IPS-18c (cell line): Measurements from ENCODE around the gene SLC22A8.
"Not testable (repeated sequence)": the region's sequence is repeated elsewhere in the genome, so short reads cannot be mapped to it uniquely, and the experiment has no call there.

Experiments
- H3K4me3 ChIP-seq: 2 replicates; pipeline ENCODE4 v1.7.0; 2013; ENCODE audit warnings: low read depth, mild to moderate bottlenecking, low read length, moderate library complexity; ENCODE audit not compliant: insufficient read depth
- H3K9me3 ChIP-seq: one replicate; pipeline ENCODE4 v1.6.1; 2013; ENCODE audit warnings: mild to moderate bottlenecking, low read length, moderate library complexity; ENCODE audit not compliant: control insufficient read depth, insufficient read depth

The SLC22A8 gene, protein sequence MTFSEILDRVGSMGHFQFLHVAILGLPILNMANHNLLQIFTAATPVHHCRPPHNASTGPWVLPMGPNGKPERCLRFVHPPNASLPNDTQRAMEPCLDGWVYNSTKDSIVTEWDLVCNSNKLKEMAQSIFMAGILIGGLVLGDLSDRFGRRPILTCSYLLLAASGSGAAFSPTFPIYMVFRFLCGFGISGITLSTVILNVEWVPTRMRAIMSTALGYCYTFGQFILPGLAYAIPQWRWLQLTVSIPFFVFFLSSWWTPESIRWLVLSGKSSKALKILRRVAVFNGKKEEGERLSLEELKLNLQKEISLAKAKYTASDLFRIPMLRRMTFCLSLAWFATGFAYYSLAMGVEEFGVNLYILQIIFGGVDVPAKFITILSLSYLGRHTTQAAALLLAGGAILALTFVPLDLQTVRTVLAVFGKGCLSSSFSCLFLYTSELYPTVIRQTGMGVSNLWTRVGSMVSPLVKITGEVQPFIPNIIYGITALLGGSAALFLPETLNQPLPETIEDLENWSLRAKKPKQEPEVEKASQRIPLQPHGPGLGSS

DNA sequence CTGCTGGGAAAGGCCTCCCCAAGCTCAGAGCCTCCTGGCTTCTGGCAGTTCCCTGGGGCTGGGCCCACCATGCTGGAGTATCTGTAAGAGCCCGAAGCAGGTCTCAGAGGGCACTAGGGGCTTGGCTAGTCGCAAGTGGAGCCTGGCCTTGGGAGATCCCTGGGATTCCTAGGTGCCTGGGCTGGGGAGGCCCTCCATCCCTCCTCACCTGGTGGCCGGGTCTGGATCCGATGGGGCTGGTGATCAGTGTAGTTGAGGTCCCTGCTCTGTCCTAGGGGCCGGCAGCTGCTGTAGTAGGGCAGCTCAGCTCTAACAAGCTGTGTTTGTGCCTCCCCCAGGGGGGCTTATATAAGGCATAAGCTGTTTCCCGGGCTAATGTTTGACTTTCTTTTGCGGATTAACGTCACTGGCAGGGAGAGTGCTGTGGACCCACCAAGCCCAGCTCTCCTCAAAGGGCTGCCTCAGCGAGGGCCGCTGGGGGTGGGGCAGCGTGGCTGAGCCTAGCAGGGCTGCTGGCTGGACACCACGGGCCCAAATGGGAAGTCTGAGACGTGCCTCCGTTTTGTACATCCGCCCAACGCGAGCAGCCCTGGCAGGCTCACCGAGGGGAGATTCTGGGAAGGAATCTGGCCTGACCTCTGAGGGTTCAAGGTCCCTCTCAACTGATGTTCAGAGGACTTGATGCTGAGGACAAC is at the start of gene SLC22A8:
SLC22A8 (minus strand) TSS at position 321 of the 695 bp plus-strand sequence. CDS start 883 bp downstream, outside the sequence.
- Histone ChIP-seq H3K4me3 (no peak within 1 kb of the TSS), H3K9me3 (peaks cover 4% of the 10 kb centered on the region)

DNA sequence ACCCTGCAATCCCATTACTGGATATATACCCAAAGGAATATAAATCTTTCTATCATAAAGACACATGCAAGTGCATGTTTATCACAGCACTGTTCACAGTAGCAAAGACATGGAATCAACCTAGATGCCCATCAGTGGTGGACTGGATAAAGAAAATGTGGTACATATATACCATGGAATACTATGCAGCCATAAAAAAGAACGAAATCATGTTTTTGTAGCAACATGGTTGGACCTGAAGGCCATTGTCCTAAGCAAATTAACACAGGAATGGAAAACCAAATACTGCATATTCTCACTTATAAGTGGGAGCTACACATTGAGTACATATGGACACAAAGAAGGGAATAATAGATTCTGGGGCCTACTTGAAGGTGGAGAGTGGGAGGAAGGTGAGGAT is 30.6 kb upstream of the SLC22A8 start:
- H3K9me3 ChIP-seq, H3K4me3 ChIP-seq: not testable (repeated sequence)

DNA sequence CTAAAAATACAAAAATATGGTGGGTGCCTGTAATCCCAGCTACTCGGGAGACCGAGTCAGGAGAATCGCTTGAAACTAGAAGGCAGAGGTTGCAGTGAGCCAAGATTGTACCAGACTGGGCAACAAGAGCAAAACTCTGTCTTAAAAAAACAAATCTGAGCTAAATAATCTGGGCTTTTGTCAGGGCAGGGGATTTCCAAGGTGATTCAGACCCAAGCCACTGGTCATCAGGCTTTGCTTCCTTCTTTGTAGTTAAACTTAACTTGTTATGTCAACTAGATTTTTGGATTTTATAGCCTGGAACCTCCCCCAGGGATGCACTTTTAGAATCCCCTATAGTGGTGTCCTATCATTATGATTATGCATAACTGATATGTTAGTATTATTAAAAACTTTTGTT is 27.0 kb upstream of the SLC22A8 start:
- Histone ChIP-seq H3K4me3 (no peak overlapping the region), H3K9me3 (no peaks in the 10 kb centered on the region)

DNA sequence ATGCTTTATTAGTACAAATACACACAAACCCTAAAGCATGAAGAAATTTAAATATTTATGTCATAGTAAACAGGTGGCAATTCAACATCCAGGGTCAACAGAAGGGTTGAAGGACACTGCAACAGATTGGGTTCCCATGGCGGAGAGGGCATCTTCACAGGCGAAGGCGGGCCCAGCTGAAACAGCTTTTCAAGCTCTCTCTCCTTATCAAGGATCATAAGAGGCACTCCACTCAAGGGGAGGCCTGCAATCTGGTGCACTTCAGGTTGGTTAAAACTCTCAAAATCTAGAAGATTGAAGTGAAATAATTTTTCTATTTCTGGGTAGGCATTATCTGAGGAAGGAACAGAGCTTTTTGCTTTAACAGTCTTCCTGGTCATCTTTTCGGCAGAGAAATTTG is 16.8 kb upstream of the SLC22A8 start:
- Histone ChIP-seq H3K9me3 (no peaks in the 10 kb centered on the region), H3K4me3 (no peak overlapping the region)

DNA sequence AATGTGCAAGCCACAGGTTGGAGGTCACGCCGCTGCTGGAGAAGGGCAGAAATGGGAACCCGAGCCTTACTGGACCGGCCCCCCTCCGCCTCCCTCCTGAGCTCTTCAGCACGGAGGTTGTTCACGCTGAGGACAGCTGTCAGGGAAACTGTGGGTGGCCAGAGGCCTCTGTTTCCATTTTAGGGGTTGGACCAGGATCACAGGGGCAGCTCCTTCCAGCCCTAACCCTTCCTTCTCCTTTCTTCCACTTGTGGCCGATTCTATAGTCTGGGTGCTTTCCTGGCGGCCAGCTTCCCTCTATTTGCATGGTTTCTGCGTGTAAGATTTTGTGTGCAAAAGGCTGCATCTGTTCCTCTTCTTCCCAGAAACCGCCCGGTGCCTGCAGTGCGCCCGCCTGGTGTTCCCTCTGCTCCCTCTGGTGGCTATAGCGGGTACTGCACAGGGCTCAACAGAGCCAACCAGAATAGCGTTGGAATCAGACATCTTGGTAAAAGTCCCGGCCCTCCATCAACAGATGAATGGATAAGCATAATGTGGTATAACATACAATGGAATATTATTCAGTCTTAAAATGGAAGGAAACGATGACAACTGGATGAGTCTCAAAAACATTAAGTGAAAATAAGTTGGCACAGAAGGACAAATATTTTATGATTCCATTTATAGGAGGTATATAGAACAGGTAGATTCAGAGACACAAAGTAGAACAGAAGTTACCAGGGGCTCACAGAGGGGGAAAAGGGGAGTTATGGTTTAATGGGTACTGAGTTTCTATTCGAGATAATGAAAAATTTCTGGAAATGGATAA is 8.4 kb upstream of the SLC22A8 start:
- H3K9me3 ChIP-seq = no peaks in the 10 kb centered on the region
- H3K4me3 ChIP-seq = no peak overlapping the region

DNA sequence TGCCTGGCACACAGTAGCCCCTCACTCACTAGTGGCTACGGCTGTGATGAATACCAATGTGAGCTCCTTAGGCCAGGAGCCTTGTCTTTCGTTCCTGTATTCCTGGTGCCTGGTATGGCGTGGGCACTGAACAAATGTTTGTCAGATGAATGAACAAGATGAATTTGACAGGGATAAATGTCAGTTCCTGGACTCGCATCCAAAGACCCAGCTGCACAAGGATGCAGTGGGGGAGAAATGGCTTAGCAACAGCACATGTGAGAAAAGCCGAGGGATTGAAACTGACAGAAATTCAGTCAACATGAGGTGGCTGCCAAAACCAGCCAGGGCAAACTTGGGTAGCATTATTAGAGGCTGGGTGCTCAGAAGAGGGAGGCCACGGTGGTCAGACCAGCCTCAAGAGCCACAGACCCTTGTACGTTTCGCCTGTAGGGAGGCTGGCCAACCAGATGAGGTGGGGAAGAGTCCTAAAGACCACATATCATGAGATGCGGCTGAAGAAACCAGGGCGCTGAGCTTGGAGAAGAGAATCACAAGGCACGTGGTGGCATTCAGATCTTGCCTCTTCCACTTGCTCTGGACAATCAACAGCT is 7.7 kb upstream of the SLC22A8 start:
- peaks cover 4% of the 10 kb centered on the region for H3K9me3 ChIP-seq
- no peak overlapping the region for H3K4me3 ChIP-seq

DNA sequence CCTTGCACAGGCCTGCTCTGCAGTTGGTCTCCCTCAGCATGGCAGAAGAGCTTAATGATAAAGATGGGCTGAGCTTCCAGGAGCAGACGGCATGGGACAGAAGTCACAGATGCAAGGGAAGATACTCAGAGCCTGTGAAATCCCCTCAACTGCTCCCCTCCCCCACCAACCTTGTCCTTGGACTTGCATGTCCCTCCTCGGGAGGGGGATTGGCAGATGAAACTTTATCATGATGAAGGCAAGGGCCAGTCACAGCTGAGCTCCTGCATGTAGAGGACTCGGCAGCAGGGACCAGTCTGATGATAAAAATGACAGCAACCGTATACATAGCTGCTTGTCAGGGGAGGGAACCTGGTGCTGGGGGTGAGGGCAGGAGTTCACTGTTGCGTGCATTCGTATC is 6.8 kb upstream of the SLC22A8 start:
- Histone ChIP-seq H3K4me3 (no peak overlapping the region), H3K9me3 (peaks cover 4% of the 10 kb centered on the region)

DNA sequence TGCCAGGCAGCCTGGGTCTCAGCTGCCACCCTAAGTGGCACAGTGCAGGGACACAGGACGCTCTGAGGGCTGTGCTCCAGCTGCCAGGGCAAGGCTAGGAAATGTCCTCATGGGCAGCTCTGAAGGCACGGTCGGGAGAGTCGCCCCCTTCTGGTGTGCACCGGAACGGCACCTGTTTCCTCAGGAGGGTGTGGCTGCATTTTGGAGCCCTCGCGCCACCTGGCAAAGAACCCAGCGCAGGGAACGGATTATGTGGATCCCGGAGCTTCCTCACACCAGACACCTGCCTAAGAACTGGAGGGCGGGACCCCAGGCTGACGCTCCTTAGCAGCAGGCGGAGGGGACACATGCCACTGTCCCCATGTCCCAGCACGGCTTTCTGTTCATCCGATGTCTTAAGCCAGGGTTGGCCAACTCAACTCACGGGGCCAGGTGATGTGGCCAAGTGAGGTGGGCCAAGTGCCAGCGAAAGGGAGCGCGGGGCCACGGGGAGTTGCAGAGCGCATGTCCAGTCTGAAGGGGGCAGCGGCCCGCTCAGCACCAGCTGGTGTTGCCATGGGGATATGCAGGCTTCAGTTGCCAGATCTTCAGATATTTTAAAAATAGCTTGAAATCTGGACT is 5.1 kb upstream of the SLC22A8 start:
- Histone ChIP-seq H3K4me3 (no peak overlapping the region), H3K9me3 (peaks cover 4% of the 10 kb centered on the region)

DNA sequence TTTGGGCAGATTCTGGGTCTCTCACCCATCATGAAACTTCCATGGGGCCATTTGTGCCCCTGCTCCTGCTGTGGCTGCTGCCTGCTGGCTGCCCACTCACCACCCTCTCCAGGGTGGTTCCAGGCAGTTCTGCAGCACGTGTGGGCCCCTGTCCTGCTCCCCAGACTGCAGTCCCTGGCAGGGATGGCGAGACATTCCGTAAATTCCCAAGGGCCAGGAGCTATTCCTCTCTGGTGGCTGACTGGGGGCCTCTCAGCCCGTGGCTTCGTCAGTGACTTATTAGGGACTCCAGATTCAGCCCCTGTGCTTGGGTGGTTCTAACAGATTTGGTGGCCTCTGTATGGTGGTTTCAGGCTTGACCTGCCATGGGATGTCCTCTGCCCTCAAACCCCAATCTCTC is 3.9 kb upstream of the SLC22A8 start:
- Histone ChIP-seq H3K9me3 (peaks cover 4% of the 10 kb centered on the region), H3K4me3 (no peak overlapping the region)

DNA sequence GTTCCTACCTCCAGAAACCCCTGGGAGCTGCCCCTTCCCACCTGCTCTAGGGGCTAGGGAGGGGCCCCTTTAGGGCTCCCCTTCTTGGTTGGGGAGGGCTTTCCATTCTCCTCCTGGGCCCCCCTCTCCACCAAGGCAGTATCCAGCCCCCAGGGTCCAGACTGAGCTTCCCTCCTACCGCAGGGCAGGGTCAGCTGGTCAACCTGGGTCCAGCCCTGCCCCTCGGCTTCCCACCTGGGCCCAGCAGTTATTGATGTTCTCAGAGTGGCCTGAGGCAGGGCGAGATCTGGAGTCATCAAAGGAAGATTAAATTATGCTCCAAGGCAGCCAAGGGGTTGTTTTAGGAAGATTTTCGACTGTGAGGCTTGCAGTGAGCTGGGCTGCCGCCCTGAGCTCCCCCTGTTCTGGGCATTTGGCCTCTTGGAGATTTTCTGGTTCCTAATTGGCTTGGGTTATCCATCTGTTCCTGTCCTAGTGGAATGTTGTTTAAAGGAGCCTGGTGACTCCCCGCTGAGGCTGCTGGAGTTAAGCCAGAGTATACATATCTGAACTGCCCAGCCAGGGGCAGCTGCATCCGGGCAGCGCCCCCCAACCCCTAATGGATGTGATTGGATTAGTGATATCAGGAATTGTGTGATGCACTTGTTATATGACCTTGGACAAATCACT is 1.8 kb upstream of the SLC22A8 start:
- H3K9me3 ChIP-seq = peaks cover 4% of the 10 kb centered on the region

DNA sequence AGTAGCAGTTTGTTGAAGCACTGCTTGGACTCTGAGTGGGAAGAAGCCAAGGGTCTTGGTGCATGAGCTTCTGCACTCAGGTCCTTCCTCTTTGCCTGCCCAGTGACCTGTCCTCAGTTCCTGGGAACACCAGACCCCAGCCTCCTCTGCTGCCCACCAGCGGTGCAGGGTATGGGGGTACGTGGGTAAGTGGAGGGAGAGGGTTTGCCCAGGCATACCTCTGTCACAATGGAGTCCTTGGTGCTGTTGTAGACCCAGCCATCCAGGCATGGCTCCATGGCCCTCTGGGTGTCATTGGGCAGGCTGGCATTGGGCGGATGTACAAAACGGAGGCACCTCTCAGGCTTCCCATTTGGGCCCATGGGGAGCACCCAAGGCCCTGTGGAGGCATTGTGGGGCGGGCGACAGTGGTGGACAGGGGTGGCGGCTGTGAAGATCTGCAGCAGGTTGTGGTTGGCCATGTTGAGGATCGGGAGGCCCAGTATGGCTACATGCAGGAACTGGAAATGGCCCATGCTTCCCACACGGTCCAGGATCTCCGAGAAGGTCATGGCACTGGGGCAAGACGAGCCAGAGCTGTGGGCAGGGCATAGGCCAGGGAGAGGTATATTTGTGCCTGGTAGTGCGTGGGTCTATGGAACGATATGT is 1.1 kb downstream of the SLC22A8 start:
- Histone ChIP-seq H3K9me3 (peaks cover 4% of the 10 kb centered on the region), H3K4me3 (no peak overlapping the region)

More for the DNA sequence above, 1.8 kb upstream of the SLC22A8 start:
- no peak overlapping the region for H3K4me3 ChIP-seq

DNA sequence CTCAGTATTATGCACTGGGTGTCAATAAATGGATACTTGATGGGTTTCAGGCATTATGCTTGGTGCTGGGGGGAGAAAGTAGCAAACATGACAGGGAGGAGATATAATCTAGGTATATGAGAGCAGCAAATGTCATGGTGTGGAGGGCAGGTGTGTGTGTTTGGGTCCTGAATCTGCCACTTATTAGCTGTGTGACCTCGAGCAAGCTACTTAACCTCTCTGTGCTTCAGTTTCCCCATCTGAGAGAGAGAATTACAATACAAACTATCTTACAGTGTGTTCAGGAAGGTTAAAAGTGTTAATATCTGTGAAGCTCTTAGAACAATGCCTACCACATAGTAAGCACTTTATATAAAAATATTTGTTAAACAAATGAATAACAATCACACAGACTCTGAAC is 2.8 kb downstream of the SLC22A8 start:
- no peaks in the 10 kb centered on the region for H3K9me3 ChIP-seq
- no peak overlapping the region for H3K4me3 ChIP-seq

DNA sequence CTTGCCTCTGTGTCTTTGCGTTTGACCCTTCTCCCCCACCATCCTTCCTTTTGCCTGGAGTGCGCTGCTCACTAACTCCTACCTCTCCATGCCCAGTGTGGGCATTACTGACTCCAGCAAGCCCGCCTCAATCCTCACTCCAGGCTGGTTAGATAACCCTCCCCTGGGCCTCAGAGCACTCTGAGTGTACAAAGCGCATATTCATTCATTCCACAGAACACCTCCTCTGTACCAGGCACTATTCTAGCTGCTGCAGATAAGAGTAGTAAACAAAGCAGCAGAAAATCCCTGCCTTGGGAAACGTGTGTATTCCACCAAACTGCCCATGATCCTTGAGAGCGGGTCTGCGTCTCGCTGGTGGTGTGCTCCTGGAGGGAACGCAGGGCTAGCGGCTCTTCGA is 3.2 kb downstream of the SLC22A8 start:
- H3K4me3 ChIP-seq = no peak overlapping the region
- H3K9me3 ChIP-seq = no peaks in the 10 kb centered on the region

DNA sequence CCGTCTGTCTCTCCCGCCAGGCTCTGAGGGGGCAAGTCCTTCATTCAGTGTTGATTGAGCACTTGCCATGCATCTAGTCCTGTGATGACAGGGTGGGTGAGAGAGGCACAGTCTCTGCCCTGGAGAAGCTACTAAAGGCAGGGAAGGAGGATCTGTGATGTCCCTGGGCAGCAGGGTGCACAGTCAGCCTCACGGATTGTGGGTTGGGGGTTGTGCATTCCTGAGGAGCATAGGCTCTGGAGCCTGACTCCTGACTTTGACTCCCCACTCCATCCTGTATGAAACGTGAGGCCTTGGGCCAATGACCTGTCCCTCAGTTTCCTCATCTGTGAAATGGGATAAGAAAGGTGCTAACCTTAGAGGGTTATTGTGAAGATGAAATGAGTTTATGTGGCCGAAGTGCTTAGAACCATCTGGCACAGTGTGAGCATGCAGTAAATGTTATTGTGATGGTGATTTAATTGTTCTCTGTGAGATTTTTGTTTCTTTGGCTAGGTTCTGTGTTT is 4.7 kb downstream of the SLC22A8 start:
- Histone ChIP-seq H3K9me3 (no peaks in the 10 kb centered on the region), H3K4me3 (no peak overlapping the region)

DNA sequence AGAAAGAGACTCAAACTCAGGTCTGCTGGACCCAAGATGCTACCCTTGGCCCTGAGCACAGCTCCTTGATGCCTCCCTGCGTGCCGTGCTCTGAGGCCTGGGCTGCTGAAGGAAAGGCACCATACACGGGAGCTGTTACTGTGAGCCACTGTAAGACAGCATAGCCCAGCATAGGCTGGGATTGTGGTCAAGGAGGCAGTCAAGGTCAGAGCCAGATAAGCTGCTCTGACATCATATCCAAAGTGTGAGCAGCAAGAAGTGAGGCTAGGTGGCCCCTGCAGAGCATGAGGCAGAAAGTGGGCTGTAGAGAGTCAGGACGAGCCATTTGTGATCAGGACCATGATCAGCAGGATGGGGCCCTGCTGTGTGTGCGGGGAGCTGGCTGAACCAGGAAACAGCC is 7.7 kb downstream of the SLC22A8 start:
- Histone ChIP-seq H3K4me3 (no peak overlapping the region), H3K9me3 (no peaks in the 10 kb centered on the region)

DNA sequence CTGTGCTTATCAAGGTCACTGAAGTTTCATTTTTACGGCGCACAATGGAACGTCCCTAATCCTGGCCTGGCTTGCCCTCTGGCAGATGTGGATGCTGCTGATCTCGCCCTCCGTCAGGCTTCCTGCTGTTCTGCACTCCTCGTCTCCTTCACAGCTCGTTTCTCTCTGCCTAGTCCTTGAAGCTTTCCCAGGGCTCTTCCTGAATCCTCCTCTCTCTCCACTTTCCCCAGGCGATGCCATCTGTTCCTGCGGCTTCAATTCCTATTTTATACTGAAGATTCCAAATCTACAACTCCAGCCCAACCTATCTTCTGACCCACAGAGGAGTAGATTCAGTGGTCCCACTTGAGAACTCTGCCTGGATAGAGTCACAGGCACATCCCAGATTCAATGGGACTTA is 14.2 kb downstream of the SLC22A8 start:
- Histone ChIP-seq H3K9me3 (no peaks in the 10 kb centered on the region), H3K4me3 (no peak overlapping the region)
